Adrenal gland (tissue), 5 donors: ENCODE measurements around the gene KRT12.

Experiments used
- POLR2A ChIP-seq, 2 donors: fragments of 450-650 bp; IDR thresholded peaks; one replicate each; pipeline ENCODE4 v1.6.1; 2017; ENCODE audit warnings: antibody characterized with exemption in 2 of 2, mild to moderate bottlenecking in 2 of 2, moderate library complexity in 1 of 2
- TF ChIP-seq, protein P1 (sequence below), 6 experiments: fragments of 450-650 bp in 4 of 6; fragments of 200-600 bp in 2 of 6; sonication (generic) in 1 of 6; IDR thresholded peaks; 1 replicate in 5 of 6; 2 replicates in 1 of 6; pipeline versions ENCODE4 v1.5.1 to v1.8.0; 2016 to 2021; ENCODE audit warnings: antibody characterized with exemption in 6 of 6, mild to moderate bottlenecking in 2 of 6, moderate library complexity in 1 of 6
- donor health status: DM: no; HTN: no; CAD: no.

DNA sequence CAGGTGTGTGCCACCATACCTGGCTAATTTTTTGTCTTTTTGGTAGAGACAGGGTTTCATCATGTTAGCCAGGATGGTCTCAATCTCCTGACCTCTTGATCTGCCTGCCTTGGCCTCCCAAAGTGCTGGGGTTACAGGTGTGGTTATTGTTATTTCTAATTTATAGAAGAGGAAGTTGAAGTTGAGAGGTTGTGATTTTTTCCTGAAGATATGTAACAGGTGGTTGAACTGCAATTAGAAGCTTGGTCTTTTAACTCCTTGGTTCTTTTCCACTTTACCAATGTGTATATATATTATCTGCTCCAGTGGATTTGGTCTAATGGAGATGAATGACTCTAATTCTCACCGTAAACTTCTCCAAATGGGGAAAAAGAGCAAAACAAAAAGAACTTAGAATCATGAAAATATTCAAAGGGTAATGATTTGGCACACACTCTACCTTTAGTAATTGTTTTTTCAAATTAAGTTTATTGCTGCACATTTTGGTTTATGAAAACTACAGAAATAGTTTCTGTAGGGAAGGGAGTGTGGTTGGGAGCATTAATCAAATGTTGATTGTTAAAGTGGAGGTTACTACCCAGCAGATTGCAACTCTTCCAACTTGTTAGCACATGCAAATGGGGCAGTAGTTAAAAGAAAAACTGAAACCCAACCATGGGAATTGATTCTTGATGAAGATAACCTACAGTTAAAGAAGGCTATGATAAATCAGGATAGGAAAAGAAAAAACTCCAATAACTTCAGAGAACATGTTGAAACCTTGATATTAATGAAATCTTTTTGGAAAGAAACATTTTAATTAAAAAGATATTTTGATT, 42.8 kb downstream of the KRT12 start:
- TF ChIP-seq, protein P1, sequence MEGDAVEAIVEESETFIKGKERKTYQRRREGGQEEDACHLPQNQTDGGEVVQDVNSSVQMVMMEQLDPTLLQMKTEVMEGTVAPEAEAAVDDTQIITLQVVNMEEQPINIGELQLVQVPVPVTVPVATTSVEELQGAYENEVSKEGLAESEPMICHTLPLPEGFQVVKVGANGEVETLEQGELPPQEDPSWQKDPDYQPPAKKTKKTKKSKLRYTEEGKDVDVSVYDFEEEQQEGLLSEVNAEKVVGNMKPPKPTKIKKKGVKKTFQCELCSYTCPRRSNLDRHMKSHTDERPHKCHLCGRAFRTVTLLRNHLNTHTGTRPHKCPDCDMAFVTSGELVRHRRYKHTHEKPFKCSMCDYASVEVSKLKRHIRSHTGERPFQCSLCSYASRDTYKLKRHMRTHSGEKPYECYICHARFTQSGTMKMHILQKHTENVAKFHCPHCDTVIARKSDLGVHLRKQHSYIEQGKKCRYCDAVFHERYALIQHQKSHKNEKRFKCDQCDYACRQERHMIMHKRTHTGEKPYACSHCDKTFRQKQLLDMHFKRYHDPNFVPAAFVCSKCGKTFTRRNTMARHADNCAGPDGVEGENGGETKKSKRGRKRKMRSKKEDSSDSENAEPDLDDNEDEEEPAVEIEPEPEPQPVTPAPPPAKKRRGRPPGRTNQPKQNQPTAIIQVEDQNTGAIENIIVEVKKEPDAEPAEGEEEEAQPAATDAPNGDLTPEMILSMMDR (IDR thresholded peaks at IDR 0.05), result no peak
- TF ChIP-seq POLR2A (IDR thresholded peaks at IDR 0.05), result no peak
